ENCODE measurements around the gene RRP1B.

Gene RRP1B

GRCh38 chr21:43735236-43736091, 76.1 kb downstream of the RRP1B start:
- Histone ChIP-seq H3K36me3 (replicated peaks) (peaks cover 3% of the 10 kb centered on the region; the same call in 1 of the 2 replicates), H3K4me3 (no peak overlapping the region), H3K27me3 (ENCODE audit: low read depth) (no peaks in the 10 kb centered on the region), H3K9me3 (no peaks in the 10 kb centered on the region), H3K4me1 (no peaks in the 10 kb centered on the region)
- in situ Hi-C loops (cut with MboI; ENCODE audit: low sequenced_read_pairs), result no loop called here
- no peak for DNase-seq (ENCODE audit: low spot score in 2 of 2)

GRCh38 chr21:43736224-43736883, 77.0 kb downstream of the RRP1B start:
- DNase-seq (ENCODE audit: low spot score in 2 of 2), result no peak
- Histone ChIP-seq H3K9me3 (no peaks in the 10 kb centered on the region), H3K4me1 (no peaks in the 10 kb centered on the region), H3K4me3 (no peak overlapping the region), H3K27me3 (ENCODE audit: low read depth) (no peaks in the 10 kb centered on the region), H3K36me3 (replicated peaks) (peaks cover 3% of the 10 kb centered on the region; the same call in 1 of the 2 replicates)
- in situ Hi-C loops (cut with MboI; ENCODE audit: low sequenced_read_pairs), result no loop called here

GRCh38 chr21:43737158-43737950, 78.0 kb downstream of the RRP1B start:
- no peaks in the 10 kb centered on the region for H3K27me3 ChIP-seq (ENCODE audit: low read depth)
- in situ Hi-C loops (cut with MboI; ENCODE audit: low sequenced_read_pairs), result no loop called here
- H3K4me1 ChIP-seq, result no peaks in the 10 kb centered on the region
- no peaks in the 10 kb centered on the region for H3K9me3 ChIP-seq
- H3K36me3 ChIP-seq (replicated peaks), result peaks cover 6% of the 10 kb centered on the region; the same call in 1 of the 2 replicates
- no peak for DNase-seq (ENCODE audit: low spot score in 2 of 2)
- no peak overlapping the region for H3K4me3 ChIP-seq

- DNase-seq (ENCODE audit: low spot score in 2 of 2), result no peak
- Histone ChIP-seq H3K27me3 (ENCODE audit: low read depth) (no peaks in the 10 kb centered on the region), H3K4me3 (no peak overlapping the region), H3K36me3 (replicated peaks) (peaks cover 18% of the 10 kb centered on the region), H3K9me3 (no peaks in the 10 kb centered on the region), H3K4me1 (no peaks in the 10 kb centered on the region)
- in situ Hi-C loops (cut with MboI; ENCODE audit: low sequenced_read_pairs), result no loop called here
Measured at GRCh38 chr21:43739621-43740435, 80.5 kb downstream of the RRP1B start.

GRCh38 chr21:43740497-43741156, 81.3 kb downstream of the RRP1B start:
- no peak for DNase-seq (ENCODE audit: low spot score in 2 of 2)
- in situ Hi-C loops (cut with MboI; ENCODE audit: low sequenced_read_pairs), result no loop called here
- H3K4me1 ChIP-seq, result no peaks in the 10 kb centered on the region

GRCh38 chr21:43741423-43742096, 82.2 kb downstream of the RRP1B start:
- H3K4me1 ChIP-seq, result no peaks in the 10 kb centered on the region
- no peaks in the 10 kb centered on the region for H3K27me3 ChIP-seq (ENCODE audit: low read depth)
- H3K36me3 ChIP-seq (replicated peaks), result peaks cover 26% of the 10 kb centered on the region
- DNase-seq (ENCODE audit: low spot score in 2 of 2), result no peak
- H3K9me3 ChIP-seq, result no peaks in the 10 kb centered on the region
- H3K4me3 ChIP-seq, result no peak overlapping the region
- in situ Hi-C loops (cut with MboI; ENCODE audit: low sequenced_read_pairs), result no loop called here

More at GRCh38 chr21:43740497-43741156, 81.3 kb downstream of the RRP1B start:
- Histone ChIP-seq H3K4me3 (no peak overlapping the region), H3K9me3 (no peaks in the 10 kb centered on the region), H3K27me3 (ENCODE audit: low read depth) (no peaks in the 10 kb centered on the region), H3K36me3 (replicated peaks) (peaks cover 21% of the 10 kb centered on the region)

- in situ Hi-C loops (cut with MboI; ENCODE audit: low sequenced_read_pairs), result no loop called here
- Histone ChIP-seq H3K27me3 (ENCODE audit: low read depth) (no peaks in the 10 kb centered on the region), H3K36me3 (replicated peaks) (peaks cover 35% of the 10 kb centered on the region), H3K9me3 (no peaks in the 10 kb centered on the region), H3K4me1 (no peaks in the 10 kb centered on the region), H3K4me3 (no peak overlapping the region)
- DNase-seq (ENCODE audit: low spot score in 2 of 2), result no peak
Measured at GRCh38 chr21:43743947-43744346, 84.6 kb downstream of the RRP1B start.

GRCh38 chr21:43744725-43745124, 85.4 kb downstream of the RRP1B start:
- Histone ChIP-seq H3K27me3 (ENCODE audit: low read depth) (no peaks in the 10 kb centered on the region), H3K36me3 (replicated peaks) (peaks cover 40% of the 10 kb centered on the region), H3K9me3 (no peaks in the 10 kb centered on the region), H3K4me1 (no peaks in the 10 kb centered on the region), H3K4me3 (no peak overlapping the region)
- DNase-seq (ENCODE audit: low spot score in 2 of 2), result no peak
- in situ Hi-C loops (cut with MboI; ENCODE audit: low sequenced_read_pairs), result no loop called here

All from HAP-1 (cell line).